Natural killer cell (primary cell): ENCODE measurements around the gene DOLPP1. TPM values are rescaled to one million over a fixed set of nuclear protein-coding genes. Genes with fewer than 3 reads are reported as not detected.

Experiments used
- ATAC-seq, 3 donors: fragments of 150-1000 bp in 2 of 3; fragments of 200-7000 bp in 1 of 3; cut with Tn5 transposase; 1 replicate in 1 of 3; 2 replicates in 2 of 3; pipeline ENCODE4 v1.10.0; 2021; ENCODE audit warnings: mild to moderate bottlenecking in 2 of 3, moderate library complexity in 2 of 3
- DNase-seq, 2 donors: peaks; one replicate each; pipeline versions ENCODE4 v3.0.0 to v3.0.0-alpha.2; 2013 to 2021; ENCODE audit warnings: mixed read lengths in 1 of 2
- H3K27ac ChIP-seq: one replicate; pipeline ENCODE4 v1.5.1; 2013; ENCODE audit warnings: mild to moderate bottlenecking, low read length
- H3K27me3 ChIP-seq: one replicate; pipeline ENCODE4 v1.6.1; 2013; ENCODE audit warnings: low read length; ENCODE audit not compliant: control insufficient read depth, insufficient read depth
- H3K36me3 ChIP-seq: one replicate; pipeline ENCODE4 v1.6.1; 2013; ENCODE audit warnings: low read length; ENCODE audit not compliant: control insufficient read depth, insufficient read depth
- H3K4me1 ChIP-seq: one replicate; pipeline ENCODE4 v1.6.1; 2013; ENCODE audit warnings: low read length; ENCODE audit not compliant: control insufficient read depth, insufficient read depth
- H3K4me3 ChIP-seq: one replicate; pipeline ENCODE4 v1.5.1; 2013; ENCODE audit warnings: low read length
- H3K9me3 ChIP-seq: one replicate; pipeline ENCODE4 v1.6.1; 2013; ENCODE audit warnings: low read length; ENCODE audit not compliant: control insufficient read depth, insufficient read depth
- H3K27ac Mint-ChIP-seq, 2 donors: one replicate each; pipeline ENCODE4 v1.8.0; 2022; ENCODE audit warnings: mild to moderate bottlenecking in 2 of 2, mixed read lengths in 2 of 2, moderate library complexity in 1 of 2
- H3K27me3 Mint-ChIP-seq, 2 donors: one replicate each; pipeline ENCODE4 v1.8.0; 2022; ENCODE audit warnings: low read depth in 2 of 2, mixed read lengths in 2 of 2
- H3K36me3 Mint-ChIP-seq: one replicate; pipeline ENCODE4 v1.8.0; 2022; ENCODE audit warnings: mixed read lengths
- H3K4me1 Mint-ChIP-seq, 2 donors: one replicate each; pipeline ENCODE4 v1.8.0; 2022; ENCODE audit warnings: mixed read lengths in 2 of 2
- H3K4me3 Mint-ChIP-seq: one replicate; pipeline ENCODE4 v1.8.0; 2022; ENCODE audit warnings: mild to moderate bottlenecking, moderate library complexity, mixed read lengths
- H3K9me3 Mint-ChIP-seq, 2 donors: one replicate each; pipeline ENCODE4 v1.8.0; 2022; ENCODE audit warnings: mixed read lengths in 2 of 2
- WGBS: methylation state at CpG from one replicate; pipeline ENCODE4 v1.1.7; 2013; ENCODE audit warnings: missing lambda C conversion rate; ENCODE audit not compliant: insufficient coverage; 5-methylcytosine and 5-hydroxymethylcytosine counted together
- intact Hi-C: fragments of 100-400 bp; cut with micrococcal nuclease; formaldehyde crosslinking; loops from one replicate; pipeline ENCODE4 v1.14.2; 2022
- total RNA-seq, 4 donors: library from RNA; stranded (reverse); fragments of 120-200 nt in 1 of 4; gene quantifications; one replicate each; pipeline versions ENCODE4 v1.2.3 to v1.2.4, GENCODE V29; 2013 to 2022
- TF ChIP-seq, protein P1 (sequence below): fragments of 200-600 bp; IDR thresholded peaks from one replicate; pipeline ENCODE4 v1.8.0; 2022; ENCODE audit warnings: antibody characterized with exemption

Gene DOLPP1
- total RNA-seq, 3 donors from 2014 or later (not counting 1 experiment from before 2014, with no cell fraction given) = 7.5 to 11.6 (median 7.8) TPM

DNA sequence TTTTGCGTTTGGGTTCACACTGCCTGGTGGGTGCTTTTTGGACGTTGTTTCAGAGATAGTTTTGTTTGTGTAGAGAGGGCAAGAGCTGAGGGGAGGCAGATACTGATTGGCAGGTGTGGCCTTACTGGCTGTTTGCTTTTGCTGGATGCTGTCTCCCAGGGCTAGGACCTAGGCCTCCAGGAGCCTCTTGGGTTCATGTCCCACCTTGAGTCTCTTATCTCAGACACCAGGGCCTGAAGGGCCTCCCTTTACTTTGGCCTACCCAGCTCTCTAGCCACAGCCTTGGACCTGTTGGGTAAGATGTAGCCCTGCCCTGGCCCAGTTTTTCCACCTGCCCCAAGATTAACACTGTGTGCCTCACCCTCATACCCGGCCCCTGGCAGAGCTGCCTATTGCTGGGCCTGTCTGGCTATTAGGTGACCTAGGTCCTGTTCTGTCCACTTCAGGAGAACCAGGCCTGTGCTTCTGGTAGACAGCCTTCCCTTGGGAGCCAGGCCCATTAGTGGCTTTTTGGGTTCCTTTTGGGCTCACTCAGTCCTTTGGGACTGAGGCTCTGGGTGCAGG, 43.7 kb downstream of the DOLPP1 start:
- no peak overlapping the region for H3K27ac ChIP-seq
- ATAC-seq = no peak
- H3K9me3 Mint-ChIP-seq = no peaks in the 10 kb centered on the region
- no peak for DNase-seq
- no peak overlapping the region for H3K27ac Mint-ChIP-seq
- peaks cover 51% of the 10 kb centered on the region for H3K36me3 ChIP-seq
- intact Hi-C loops = no loop called here
- no peaks in the 10 kb centered on the region for H3K27me3 ChIP-seq
- no peaks in the 10 kb centered on the region for H3K9me3 ChIP-seq
- no peak overlapping the region for H3K4me3 ChIP-seq
- TF ChIP-seq, protein P1, sequence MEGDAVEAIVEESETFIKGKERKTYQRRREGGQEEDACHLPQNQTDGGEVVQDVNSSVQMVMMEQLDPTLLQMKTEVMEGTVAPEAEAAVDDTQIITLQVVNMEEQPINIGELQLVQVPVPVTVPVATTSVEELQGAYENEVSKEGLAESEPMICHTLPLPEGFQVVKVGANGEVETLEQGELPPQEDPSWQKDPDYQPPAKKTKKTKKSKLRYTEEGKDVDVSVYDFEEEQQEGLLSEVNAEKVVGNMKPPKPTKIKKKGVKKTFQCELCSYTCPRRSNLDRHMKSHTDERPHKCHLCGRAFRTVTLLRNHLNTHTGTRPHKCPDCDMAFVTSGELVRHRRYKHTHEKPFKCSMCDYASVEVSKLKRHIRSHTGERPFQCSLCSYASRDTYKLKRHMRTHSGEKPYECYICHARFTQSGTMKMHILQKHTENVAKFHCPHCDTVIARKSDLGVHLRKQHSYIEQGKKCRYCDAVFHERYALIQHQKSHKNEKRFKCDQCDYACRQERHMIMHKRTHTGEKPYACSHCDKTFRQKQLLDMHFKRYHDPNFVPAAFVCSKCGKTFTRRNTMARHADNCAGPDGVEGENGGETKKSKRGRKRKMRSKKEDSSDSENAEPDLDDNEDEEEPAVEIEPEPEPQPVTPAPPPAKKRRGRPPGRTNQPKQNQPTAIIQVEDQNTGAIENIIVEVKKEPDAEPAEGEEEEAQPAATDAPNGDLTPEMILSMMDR = no peak
- peaks cover 4 to 9% of the 10 kb centered on the region in 2 donors for H3K4me1 Mint-ChIP-seq
- no peaks in the 10 kb centered on the region for H3K27me3 Mint-ChIP-seq
- WGBS = 95% methylated on average over 3 of the region's 3 CpGs
- H3K4me1 ChIP-seq = no peaks in the 10 kb centered on the region
- H3K4me3 Mint-ChIP-seq = no peak overlapping the region
- H3K36me3 Mint-ChIP-seq = peaks cover 6% of the 10 kb centered on the region

- ATAC-seq (no peak), DNase-seq (no peak)
- 98% methylated on average over 8 of the region's 8 CpGs for WGBS
- H3K4me3 Mint-ChIP-seq = no peak overlapping the region
- Histone ChIP-seq H3K4me3 (no peak overlapping the region), H3K9me3 (no peaks in the 10 kb centered on the region), H3K27me3 (no peaks in the 10 kb centered on the region), H3K36me3 (peaks cover 54% of the 10 kb centered on the region), H3K4me1 (no peaks in the 10 kb centered on the region), H3K27ac (no peak overlapping the region)
- intact Hi-C loops = no loop called here
- no peak overlapping the region for H3K27ac Mint-ChIP-seq
- peaks cover 4 to 9% of the 10 kb centered on the region in 2 donors for H3K4me1 Mint-ChIP-seq
- H3K27me3 Mint-ChIP-seq = no peaks in the 10 kb centered on the region
- TF ChIP-seq, protein P1 = no peak
- no peaks in the 10 kb centered on the region for H3K9me3 Mint-ChIP-seq
- peaks cover 7% of the 10 kb centered on the region for H3K36me3 Mint-ChIP-seq
Observed at GRCh38 chr9:129125478-129125877, 44.6 kb downstream of the DOLPP1 start.

GRCh38 chr9:129126749-129127618, 46.1 kb downstream of the DOLPP1 start:
- no peaks in the 10 kb centered on the region for H3K9me3 Mint-ChIP-seq
- H3K27ac ChIP-seq = no peak overlapping the region
- H3K27ac Mint-ChIP-seq = no peak overlapping the region
- peaks cover 5 to 6% of the 10 kb centered on the region in 2 donors for H3K4me1 Mint-ChIP-seq
- peaks cover 8% of the 10 kb centered on the region for H3K4me1 ChIP-seq
- H3K4me3 Mint-ChIP-seq = no peak overlapping the region
- H3K36me3 Mint-ChIP-seq = peaks cover 13% of the 10 kb centered on the region
- ATAC-seq (no peak), DNase-seq (no peak)
- no peak overlapping the region for H3K4me3 ChIP-seq
- TF ChIP-seq, protein P1 = no peak
- 80% methylated on average over 10 of the region's 10 CpGs for WGBS
- H3K27me3 ChIP-seq = no peaks in the 10 kb centered on the region
- intact Hi-C loops = no loop called here
- no peaks in the 10 kb centered on the region for H3K9me3 ChIP-seq
- no peaks in the 10 kb centered on the region for H3K27me3 Mint-ChIP-seq
- peaks cover 46% of the 10 kb centered on the region for H3K36me3 ChIP-seq
